K562 (cell line): ENCODE results near the gene LSS. TPM values are rescaled to one million over a fixed set of nuclear protein-coding genes. Genes with fewer than 3 reads are reported as not detected.

Experiments used
- CBX1 ChIP-seq: sonication (generic); IDR thresholded peaks from 2 replicates; pipeline ENCODE4 v1.6.1; 2016; ENCODE audit warnings: antibody characterized with exemption, low read depth, mild to moderate bottlenecking
- CREB1 ChIP-seq, 2 experiments: sonication (generic) in 1 of 2; formaldehyde crosslinking in 1 of 2; IDR thresholded peaks; 2 replicates each; pipeline versions ENCODE4 v1.6.1 to v1.8.0; 2012 to 2022; ENCODE audit warnings: inconsistent platforms in 1 of 2, mild to moderate bottlenecking in 1 of 2, missing genetic modification reagents in 1 of 2, moderate library complexity in 1 of 2
- DNMT1 ChIP-seq: fragments of 450-650 bp; IDR thresholded peaks from 2 replicates; pipeline ENCODE4 v1.6.1; 2016; ENCODE audit warnings: antibody characterized with exemption, mild to moderate bottlenecking
- ELF1 ChIP-seq: fragments of 200-800 bp; sonication (Bioruptor generic); IDR thresholded peaks from 2 replicates; pipeline ENCODE4 v1.6.1; 2016; ENCODE audit warnings: missing genetic modification characterization, missing compliant biosample characterization
- ETV1 ChIP-seq: fragments of 450-650 bp; conservative IDR thresholded peaks from 2 replicates; pipeline ENCODE4 v1.6.1; 2016; ENCODE audit warnings: missing genetic modification characterization, control low read depth, low read depth, missing compliant biosample characterization
- FOXJ2 ChIP-seq: fragments of 200-800 bp; sonication (Bioruptor generic); IDR thresholded peaks from 2 replicates; pipeline ENCODE4 v1.6.1; 2016; ENCODE audit warnings: missing genetic modification characterization, missing compliant biosample characterization
- HNRNPUL1 ChIP-seq: fragments of 200-400 bp; formaldehyde crosslinking; IDR thresholded peaks from 2 replicates; pipeline ENCODE4 v1.6.1; 2017; ENCODE audit warnings: low read length
- KAT8 ChIP-seq: fragments of 450-650 bp; IDR thresholded peaks from 2 replicates; pipeline ENCODE4 v1.6.1; 2016; ENCODE audit warnings: low read depth, mild to moderate bottlenecking
- MTA1 ChIP-seq: fragments of 450-650 bp; IDR thresholded peaks from 2 replicates; pipeline ENCODE4 v1.6.1; 2017; ENCODE audit warnings: borderline replicate concordance
- NCOA6 ChIP-seq: fragments of 450-650 bp; IDR thresholded peaks from 2 replicates; pipeline ENCODE4 v1.6.1; 2017; ENCODE audit warnings: mild to moderate bottlenecking
- POLR2AphosphoS5 ChIP-seq: IDR thresholded peaks from 2 replicates; pipeline ENCODE4 v1.6.1; 2011; ENCODE audit warnings: mild to moderate bottlenecking, low read depth, low read length, moderate library complexity; ENCODE audit not compliant: control insufficient read depth, insufficient read depth
- SMARCC2 ChIP-seq: fragments of 450-650 bp; IDR thresholded peaks from 2 replicates; pipeline ENCODE4 v1.6.1; 2017; ENCODE audit warnings: antibody characterized with exemption, moderate library complexity, mild to moderate bottlenecking, low read depth
- SMC3 ChIP-seq: conservative IDR thresholded peaks from 2 replicates; pipeline ENCODE4 v1.6.1; 2011; ENCODE audit warnings: low read depth, low read length, improper control_type of control experiment; ENCODE audit not compliant: insufficient read depth
- ZNF140 ChIP-seq: fragments of 250-450 bp; sonication (Bioruptor Pico); IDR thresholded peaks from 2 replicates; pipeline ENCODE4 v1.8.0; 2021; ENCODE audit warnings: moderate library complexity, mild to moderate bottlenecking, inconsistent platforms
- ZNF239 ChIP-seq: fragments of 250-450 bp; sonication (Bioruptor Pico); IDR thresholded peaks from 2 replicates; pipeline ENCODE4 v1.4.0; 2020; ENCODE audit warnings: mild to moderate bottlenecking
- ZNF668 ChIP-seq: fragments of 250-450 bp; sonication (Bioruptor Pico); IDR thresholded peaks from 2 replicates; pipeline ENCODE4 v1.8.0; 2022; ENCODE audit warnings: mild to moderate bottlenecking, inconsistent platforms
- ZNF695 ChIP-seq: fragments of 450-650 bp; formaldehyde crosslinking; IDR thresholded peaks from 2 replicates; pipeline ENCODE4 v1.4.0; 2020; ENCODE audit warnings: mild to moderate bottlenecking, moderate library complexity
- polyA plus RNA-seq, 8 experiments: library from polyadenylated mRNA; depleted of rRNA in 4 of 8; stranded (reverse) in 5 of 8; unstranded in 3 of 8; fragments of >200 nt; fragmentation: Nextera tagmentation in 2 of 8; fragmentation: Illumina TruSeq in 1 of 8; extraction: Ambion mirVana in 2 of 8; extraction: Trizol in 1 of 8; gene quantifications; 2 replicates each; pipeline versions ENCODE4 v1.2.1 to v1.2.3, GENCODE V29; 2011 to 2014; ENCODE audit warnings: inconsistent platforms in 1 of 8, missing spikeins in 1 of 8
- total RNA-seq, 7 experiments: library from RNA; depleted of rRNA in 6 of 7; stranded (reverse); fragments of >200 nt in 6 of 7; fragmentation: Illumina TruSeq in 2 of 7; extraction: Trizol in 2 of 7; gene quantifications; 2 replicates each; pipeline versions ENCODE4 v1.2.1 to v1.2.3, GENCODE V29; 2011 to 2021; ENCODE audit warnings: low replicate concordance in 1 of 7
- TF ChIP-seq, protein P1 (sequence below): fragments of 250-450 bp; sonication (Bioruptor Pico); IDR thresholded peaks from 2 replicates; pipeline ENCODE4 v1.8.0; 2021; ENCODE audit warnings: mild to moderate bottlenecking, moderate library complexity
- TF ChIP-seq, protein P2 (sequence below), 3 experiments: fragments of 200-800 bp in 1 of 3; fragments of 250-450 bp in 1 of 3; fragments of 450-650 bp in 1 of 3; sonication (Bioruptor Pico) in 1 of 3; sonication (Bioruptor generic) in 1 of 3; formaldehyde crosslinking in 1 of 3; IDR thresholded peaks; 2 replicates each; pipeline versions ENCODE4 v1.6.1 to v1.8.0; 2016 to 2022; ENCODE audit warnings: mild to moderate bottlenecking in 2 of 3, missing genetic modification characterization in 2 of 3, missing compliant biosample characterization in 1 of 3, moderate library complexity in 1 of 3
- TF ChIP-seq, protein P3 (sequence below): fragments of 200-800 bp; sonication (Bioruptor generic); IDR thresholded peaks from 2 replicates; pipeline ENCODE4 v1.6.1; 2017; ENCODE audit warnings: missing genetic modification characterization, missing compliant biosample characterization

The LSS gene
- total and polyA plus RNA-seq, 9 of the 15 experiments (the other 6 are each of a cell fraction or from before 2014, with no cell fraction given): 2.2 to 89.5 (median 37.4) TPM

DNA sequence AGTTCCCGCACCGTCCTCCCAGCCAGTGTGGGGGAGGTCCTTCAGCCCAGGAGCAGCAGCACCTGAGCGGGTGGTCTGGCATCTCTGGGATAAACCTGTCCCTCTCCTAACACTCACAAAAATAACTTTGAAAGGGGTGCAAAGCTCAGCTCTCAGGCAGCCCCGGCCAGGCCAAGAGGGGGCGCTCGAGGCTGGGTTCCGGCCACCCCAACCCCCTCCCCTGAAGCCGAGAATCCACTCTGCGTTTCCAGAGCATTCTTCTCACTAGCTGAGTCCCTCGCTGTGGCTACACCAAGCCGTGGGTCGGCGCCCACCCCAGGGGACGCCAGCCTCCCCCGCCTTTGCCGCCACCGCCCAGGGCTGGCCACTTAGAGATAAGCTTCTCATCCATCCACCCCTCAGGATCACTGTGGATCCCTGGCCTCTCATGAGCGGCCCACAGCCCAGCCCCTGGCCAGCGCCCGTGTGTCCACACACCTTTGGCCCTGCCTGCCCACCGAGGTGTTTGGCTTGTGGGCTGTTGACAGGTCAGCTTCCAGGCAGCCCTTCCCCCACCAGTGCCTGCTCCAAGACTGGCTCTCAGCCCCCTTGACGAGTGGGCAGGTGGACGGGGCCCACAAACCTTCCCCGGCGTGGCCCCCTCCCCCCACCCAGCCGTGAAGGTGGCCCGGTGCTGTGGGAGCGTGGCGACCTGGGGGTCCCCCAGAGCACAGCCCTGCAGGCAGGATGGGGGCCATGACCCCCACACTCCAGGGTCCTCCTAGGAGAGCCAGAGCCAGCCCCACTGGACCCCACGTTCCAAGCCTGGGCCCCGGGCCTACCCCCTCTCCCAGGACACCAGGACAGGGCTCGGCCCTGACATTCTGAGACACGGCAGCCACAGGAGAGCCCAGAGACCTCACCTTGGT is 75.1 kb downstream of the LSS start (continued):
- no peak for TF ChIP-seq CBX1
- no peak for TF ChIP-seq ZNF140 (CRISPR knock-in tag)
- TF ChIP-seq, protein P1, sequence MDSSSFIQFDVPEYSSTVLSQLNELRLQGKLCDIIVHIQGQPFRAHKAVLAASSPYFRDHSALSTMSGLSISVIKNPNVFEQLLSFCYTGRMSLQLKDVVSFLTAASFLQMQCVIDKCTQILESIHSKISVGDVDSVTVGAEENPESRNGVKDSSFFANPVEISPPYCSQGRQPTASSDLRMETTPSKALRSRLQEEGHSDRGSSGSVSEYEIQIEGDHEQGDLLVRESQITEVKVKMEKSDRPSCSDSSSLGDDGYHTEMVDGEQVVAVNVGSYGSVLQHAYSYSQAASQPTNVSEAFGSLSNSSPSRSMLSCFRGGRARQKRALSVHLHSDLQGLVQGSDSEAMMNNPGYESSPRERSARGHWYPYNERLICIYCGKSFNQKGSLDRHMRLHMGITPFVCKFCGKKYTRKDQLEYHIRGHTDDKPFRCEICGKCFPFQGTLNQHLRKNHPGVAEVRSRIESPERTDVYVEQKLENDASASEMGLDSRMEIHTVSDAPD: no peak
- TF ChIP-seq ZNF239: no peak
- peak; percentile 73; the same call in 1 of the 2 replicates for TF ChIP-seq SMARCC2
- TF ChIP-seq MTA1: peak; percentile 81
- TF ChIP-seq ZNF668 (CRISPR knock-in tag): no peak
- peak; percentile 47; the same call in 1 of the 2 replicates for TF ChIP-seq POLR2AphosphoS5
- TF ChIP-seq SMC3: peak; percentile 54
- TF ChIP-seq NCOA6: no peak
- TF ChIP-seq HNRNPUL1: no peak
- TF ChIP-seq, protein P2, sequence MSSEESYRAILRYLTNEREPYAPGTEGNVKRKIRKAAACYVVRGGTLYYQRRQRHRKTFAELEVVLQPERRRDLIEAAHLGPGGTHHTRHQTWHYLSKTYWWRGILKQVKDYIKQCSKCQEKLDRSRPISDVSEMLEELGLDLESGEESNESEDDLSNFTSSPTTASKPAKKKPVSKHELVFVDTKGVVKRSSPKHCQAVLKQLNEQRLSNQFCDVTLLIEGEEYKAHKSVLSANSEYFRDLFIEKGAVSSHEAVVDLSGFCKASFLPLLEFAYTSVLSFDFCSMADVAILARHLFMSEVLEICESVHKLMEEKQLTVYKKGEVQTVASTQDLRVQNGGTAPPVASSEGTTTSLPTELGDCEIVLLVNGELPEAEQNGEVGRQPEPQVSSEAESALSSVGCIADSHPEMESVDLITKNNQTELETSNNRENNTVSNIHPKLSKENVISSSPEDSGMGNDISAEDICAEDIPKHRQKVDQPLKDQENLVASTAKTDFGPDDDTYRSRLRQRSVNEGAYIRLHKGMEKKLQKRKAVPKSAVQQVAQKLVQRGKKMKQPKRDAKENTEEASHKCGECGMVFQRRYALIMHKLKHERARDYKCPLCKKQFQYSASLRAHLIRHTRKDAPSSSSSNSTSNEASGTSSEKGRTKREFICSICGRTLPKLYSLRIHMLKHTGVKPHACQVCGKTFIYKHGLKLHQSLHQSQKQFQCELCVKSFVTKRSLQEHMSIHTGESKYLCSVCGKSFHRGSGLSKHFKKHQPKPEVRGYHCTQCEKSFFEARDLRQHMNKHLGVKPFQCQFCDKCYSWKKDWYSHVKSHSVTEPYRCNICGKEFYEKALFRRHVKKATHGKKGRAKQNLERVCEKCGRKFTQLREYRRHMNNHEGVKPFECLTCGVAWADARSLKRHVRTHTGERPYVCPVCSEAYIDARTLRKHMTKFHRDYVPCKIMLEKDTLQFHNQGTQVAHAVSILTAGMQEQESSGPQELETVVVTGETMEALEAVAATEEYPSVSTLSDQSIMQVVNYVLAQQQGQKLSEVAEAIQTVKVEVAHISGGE (CRISPR knock-in tag; IDR thresholded peaks at IDR 0.05): no peak
- TF ChIP-seq ETV1 (tag): peak; percentile 95
- no peak for TF ChIP-seq ELF1 (tag)
- TF ChIP-seq, protein P3, sequence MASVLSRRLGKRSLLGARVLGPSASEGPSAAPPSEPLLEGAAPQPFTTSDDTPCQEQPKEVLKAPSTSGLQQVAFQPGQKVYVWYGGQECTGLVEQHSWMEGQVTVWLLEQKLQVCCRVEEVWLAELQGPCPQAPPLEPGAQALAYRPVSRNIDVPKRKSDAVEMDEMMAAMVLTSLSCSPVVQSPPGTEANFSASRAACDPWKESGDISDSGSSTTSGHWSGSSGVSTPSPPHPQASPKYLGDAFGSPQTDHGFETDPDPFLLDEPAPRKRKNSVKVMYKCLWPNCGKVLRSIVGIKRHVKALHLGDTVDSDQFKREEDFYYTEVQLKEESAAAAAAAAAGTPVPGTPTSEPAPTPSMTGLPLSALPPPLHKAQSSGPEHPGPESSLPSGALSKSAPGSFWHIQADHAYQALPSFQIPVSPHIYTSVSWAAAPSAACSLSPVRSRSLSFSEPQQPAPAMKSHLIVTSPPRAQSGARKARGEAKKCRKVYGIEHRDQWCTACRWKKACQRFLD (CRISPR knock-in tag): no peak
- TF ChIP-seq DNMT1: no peak
- no peak for TF ChIP-seq ZNF695 (CRISPR knock-in tag)
- no peak for TF ChIP-seq CREB1 (IDR thresholded peaks at IDR 0.05)
- no peak for TF ChIP-seq CREB1 (CRISPR knock-in tag; IDR thresholded peaks at IDR 0.05)
- no peak for TF ChIP-seq FOXJ2 (tag)
- TF ChIP-seq KAT8: no peak
